ENCODE data around the gene CDH12.

DNA sequence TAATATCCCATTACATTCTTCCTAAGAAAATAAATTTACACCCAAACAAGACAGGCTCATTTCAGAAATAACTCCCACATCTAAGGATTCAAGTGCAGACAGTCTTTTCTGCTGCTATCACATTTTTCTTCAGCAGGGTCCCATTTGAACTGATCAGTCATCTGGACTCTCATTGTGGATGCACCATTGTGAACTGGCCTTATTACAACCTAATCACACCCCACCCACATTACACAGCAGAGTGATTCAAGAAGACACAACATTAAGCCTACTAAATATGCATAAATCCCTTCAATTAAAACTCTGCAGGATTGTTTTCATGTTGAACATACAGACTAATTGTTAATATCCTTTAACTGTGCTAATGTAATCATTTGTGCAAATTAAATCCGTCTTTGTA is 146.2 kb downstream of the CDH12 start:
- TF ChIP-seq JUND (IDR thresholded peaks at IDR 0.05) = no peak
- no peak for TF ChIP-seq TAF1 (conservative IDR thresholded peaks at IDR 0.05)
- TF ChIP-seq, protein P1, sequence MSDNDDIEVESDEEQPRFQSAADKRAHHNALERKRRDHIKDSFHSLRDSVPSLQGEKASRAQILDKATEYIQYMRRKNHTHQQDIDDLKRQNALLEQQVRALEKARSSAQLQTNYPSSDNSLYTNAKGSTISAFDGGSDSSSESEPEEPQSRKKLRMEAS (IDR thresholded peaks at IDR 0.05) = no peak
- TF ChIP-seq RXRA (IDR thresholded peaks at IDR 0.05) = no peak
- TF ChIP-seq, protein P2, sequence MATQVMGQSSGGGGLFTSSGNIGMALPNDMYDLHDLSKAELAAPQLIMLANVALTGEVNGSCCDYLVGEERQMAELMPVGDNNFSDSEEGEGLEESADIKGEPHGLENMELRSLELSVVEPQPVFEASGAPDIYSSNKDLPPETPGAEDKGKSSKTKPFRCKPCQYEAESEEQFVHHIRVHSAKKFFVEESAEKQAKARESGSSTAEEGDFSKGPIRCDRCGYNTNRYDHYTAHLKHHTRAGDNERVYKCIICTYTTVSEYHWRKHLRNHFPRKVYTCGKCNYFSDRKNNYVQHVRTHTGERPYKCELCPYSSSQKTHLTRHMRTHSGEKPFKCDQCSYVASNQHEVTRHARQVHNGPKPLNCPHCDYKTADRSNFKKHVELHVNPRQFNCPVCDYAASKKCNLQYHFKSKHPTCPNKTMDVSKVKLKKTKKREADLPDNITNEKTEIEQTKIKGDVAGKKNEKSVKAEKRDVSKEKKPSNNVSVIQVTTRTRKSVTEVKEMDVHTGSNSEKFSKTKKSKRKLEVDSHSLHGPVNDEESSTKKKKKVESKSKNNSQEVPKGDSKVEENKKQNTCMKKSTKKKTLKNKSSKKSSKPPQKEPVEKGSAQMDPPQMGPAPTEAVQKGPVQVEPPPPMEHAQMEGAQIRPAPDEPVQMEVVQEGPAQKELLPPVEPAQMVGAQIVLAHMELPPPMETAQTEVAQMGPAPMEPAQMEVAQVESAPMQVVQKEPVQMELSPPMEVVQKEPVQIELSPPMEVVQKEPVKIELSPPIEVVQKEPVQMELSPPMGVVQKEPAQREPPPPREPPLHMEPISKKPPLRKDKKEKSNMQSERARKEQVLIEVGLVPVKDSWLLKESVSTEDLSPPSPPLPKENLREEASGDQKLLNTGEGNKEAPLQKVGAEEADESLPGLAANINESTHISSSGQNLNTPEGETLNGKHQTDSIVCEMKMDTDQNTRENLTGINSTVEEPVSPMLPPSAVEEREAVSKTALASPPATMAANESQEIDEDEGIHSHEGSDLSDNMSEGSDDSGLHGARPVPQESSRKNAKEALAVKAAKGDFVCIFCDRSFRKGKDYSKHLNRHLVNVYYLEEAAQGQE (IDR thresholded peaks at IDR 0.05) = no peak
- no peak for TF ChIP-seq CTCF (IDR thresholded peaks at IDR 0.05; ENCODE audit: low read depth, low read length, missing input control)
- TF ChIP-seq ATF3 (IDR thresholded peaks at IDR 0.05) = no peak
- no peak for TF ChIP-seq EGR1 (IDR thresholded peaks at IDR 0.05; ENCODE audit: low read depth in 2 of 2)
- no peak for TF ChIP-seq YY1 (IDR thresholded peaks at IDR 0.05)
- TF ChIP-seq, protein P3, sequence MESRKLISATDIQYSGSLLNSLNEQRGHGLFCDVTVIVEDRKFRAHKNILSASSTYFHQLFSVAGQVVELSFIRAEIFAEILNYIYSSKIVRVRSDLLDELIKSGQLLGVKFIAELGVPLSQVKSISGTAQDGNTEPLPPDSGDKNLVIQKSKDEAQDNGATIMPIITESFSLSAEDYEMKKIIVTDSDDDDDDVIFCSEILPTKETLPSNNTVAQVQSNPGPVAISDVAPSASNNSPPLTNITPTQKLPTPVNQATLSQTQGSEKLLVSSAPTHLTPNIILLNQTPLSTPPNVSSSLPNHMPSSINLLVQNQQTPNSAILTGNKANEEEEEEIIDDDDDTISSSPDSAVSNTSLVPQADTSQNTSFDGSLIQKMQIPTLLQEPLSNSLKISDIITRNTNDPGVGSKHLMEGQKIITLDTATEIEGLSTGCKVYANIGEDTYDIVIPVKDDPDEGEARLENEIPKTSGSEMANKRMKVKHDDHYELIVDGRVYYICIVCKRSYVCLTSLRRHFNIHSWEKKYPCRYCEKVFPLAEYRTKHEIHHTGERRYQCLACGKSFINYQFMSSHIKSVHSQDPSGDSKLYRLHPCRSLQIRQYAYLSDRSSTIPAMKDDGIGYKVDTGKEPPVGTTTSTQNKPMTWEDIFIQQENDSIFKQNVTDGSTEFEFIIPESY (IDR thresholded peaks at IDR 0.05) = no peak
- TF ChIP-seq RAD21 (IDR thresholded peaks at IDR 0.05) = no peak
- no peak for TF ChIP-seq GABPA (IDR thresholded peaks at IDR 0.05 in 1 of 2, conservative IDR thresholded peaks at IDR 0.05 in 1 of 2)
